Calu3 (cell line): ENCODE measurements around the gene ARID1B. TPM values are rescaled to one million over a fixed set of nuclear protein-coding genes. Genes with fewer than 3 reads are reported as not detected.

Experiments used
- BruUV-seq: library from RNA; stranded (reverse); fragments of 400-500 nt; replicated peaks from 2 replicates; lab custom pipeline; 2021; lab: Mats Ljungman, UMichigan
- CTCF ChIA-PET: fragments of 300-600 bp; sonication (Branson Sonifier 250); formaldehyde crosslinking; loops from one replicate; lab custom pipeline; 2022; ENCODE audit warnings: antibody characterized with exemption; lab: Charles Lee
- DNase-seq: peaks from one replicate; pipeline ENCODE4 v3.0.0; 2022
- H3K27ac Mint-ChIP-seq: one replicate; pipeline ENCODE4 v1.8.0; 2022; ENCODE audit warnings: mixed read lengths; ENCODE audit not compliant: unreplicated experiment
- H3K27me3 Mint-ChIP-seq: one replicate; pipeline ENCODE4 v1.8.0; 2022; ENCODE audit warnings: mixed read lengths; ENCODE audit not compliant: unreplicated experiment
- H3K36me3 Mint-ChIP-seq: one replicate; pipeline ENCODE4 v1.8.0; 2022; ENCODE audit warnings: mild to moderate bottlenecking, moderate library complexity, mixed read lengths; ENCODE audit not compliant: insufficient read depth, unreplicated experiment
- H3K4me1 Mint-ChIP-seq: one replicate; pipeline ENCODE4 v1.8.0; 2022; ENCODE audit warnings: mild to moderate bottlenecking, low read depth, mixed read lengths; ENCODE audit not compliant: unreplicated experiment
- H3K4me3 Mint-ChIP-seq: one replicate; pipeline ENCODE4 v1.8.0; 2022; ENCODE audit warnings: mild to moderate bottlenecking, low read depth, moderate library complexity, mixed read lengths; ENCODE audit not compliant: unreplicated experiment
- H3K9me3 Mint-ChIP-seq: one replicate; pipeline ENCODE4 v1.8.0; 2022; ENCODE audit warnings: low read depth, mixed read lengths; ENCODE audit not compliant: unreplicated experiment
- CTCF ChIP-seq: fragments of 200-600 bp; IDR thresholded peaks from one replicate; pipeline ENCODE4 v1.8.0; 2022; ENCODE audit warnings: antibody characterized with exemption; ENCODE audit not compliant: unreplicated experiment
- intact Hi-C: fragments of 100-400 bp; cut with micrococcal nuclease; formaldehyde crosslinking; loops from one replicate; pipeline ENCODE4 v1.10.0; 2022; ENCODE audit not compliant: unreplicated experiment
- total RNA-seq: library from RNA; stranded (reverse); gene quantifications from 2 replicates; pipeline ENCODE4 v1.2.3, GENCODE V29; 2022

The ARID1B gene
- total RNA-seq, 1 experiment from 2014 or later: 53.5 TPM

GRCh38 chr6:156954191-156954590, 177.0 kb downstream of the ARID1B start:
- no peak for DNase-seq
- H3K9me3 Mint-ChIP-seq: no peaks in the 10 kb centered on the region
- peak overlapping the region; percentile 58 for H3K27ac Mint-ChIP-seq
- CTCF ChIA-PET: no interaction called here
- H3K4me1 Mint-ChIP-seq: peaks cover 15% of the 10 kb centered on the region
- H3K4me3 Mint-ChIP-seq: no peak overlapping the region
- TF ChIP-seq CTCF: no peak
- peaks cover 5% of the 10 kb centered on the region for H3K36me3 Mint-ChIP-seq
- intact Hi-C loops: no loop called here
- H3K27me3 Mint-ChIP-seq: no peaks in the 10 kb centered on the region
- BruUV-seq: no TSS peak

- peaks cover 5% of the 10 kb centered on the region for H3K36me3 Mint-ChIP-seq
- H3K9me3 Mint-ChIP-seq: no peaks in the 10 kb centered on the region
- intact Hi-C loops: no loop called here
- no peak for TF ChIP-seq CTCF
- H3K4me1 Mint-ChIP-seq: peaks cover 15% of the 10 kb centered on the region
- no TSS peak for BruUV-seq
- no peaks in the 10 kb centered on the region for H3K27me3 Mint-ChIP-seq
- no peak for DNase-seq
- CTCF ChIA-PET: no interaction called here
- H3K4me3 Mint-ChIP-seq: no peak overlapping the region
- H3K27ac Mint-ChIP-seq: no peak overlapping the region
Measured at GRCh38 chr6:156954816-156955215, 177.6 kb downstream of the ARID1B start.

- no peak overlapping the region for H3K27ac Mint-ChIP-seq
- H3K4me3 Mint-ChIP-seq: no peak overlapping the region
- CTCF ChIA-PET: no interaction called here
- H3K27me3 Mint-ChIP-seq: no peaks in the 10 kb centered on the region
- peaks cover 15% of the 10 kb centered on the region for H3K4me1 Mint-ChIP-seq
- H3K36me3 Mint-ChIP-seq: peaks cover 5% of the 10 kb centered on the region
- no peak for TF ChIP-seq CTCF
- BruUV-seq: no TSS peak
- DNase-seq: no peak
- intact Hi-C loops: no loop called here
- no peaks in the 10 kb centered on the region for H3K9me3 Mint-ChIP-seq
Measured at GRCh38 chr6:156955494-156956183, 178.5 kb downstream of the ARID1B start.

- no TSS peak for BruUV-seq
- no peak for DNase-seq
- no peak for TF ChIP-seq CTCF
- CTCF ChIA-PET: no interaction called here
- intact Hi-C loops: no loop called here
- Mint-ChIP-seq H3K9me3 (no peaks in the 10 kb centered on the region), H3K4me3 (no peak overlapping the region), H3K27ac (no peak overlapping the region), H3K27me3 (no peaks in the 10 kb centered on the region), H3K4me1 (peaks cover 15% of the 10 kb centered on the region), H3K36me3 (peaks cover 5% of the 10 kb centered on the region)
Measured at GRCh38 chr6:156956286-156956685, 179.1 kb downstream of the ARID1B start.
